HG03469 (cell line): ENCODE results near the gene CYP24A1.

Experiments used
- ATAC-seq: cut with Tn5 transposase; IDR thresholded peaks from one replicate; pipeline ENCODE4 v1.9.1; 2021; ENCODE audit warnings: mild to moderate bottlenecking, moderate library complexity, moderate number of reproducible peaks; ENCODE audit not compliant: unreplicated experiment

The CYP24A1 gene

DNA sequence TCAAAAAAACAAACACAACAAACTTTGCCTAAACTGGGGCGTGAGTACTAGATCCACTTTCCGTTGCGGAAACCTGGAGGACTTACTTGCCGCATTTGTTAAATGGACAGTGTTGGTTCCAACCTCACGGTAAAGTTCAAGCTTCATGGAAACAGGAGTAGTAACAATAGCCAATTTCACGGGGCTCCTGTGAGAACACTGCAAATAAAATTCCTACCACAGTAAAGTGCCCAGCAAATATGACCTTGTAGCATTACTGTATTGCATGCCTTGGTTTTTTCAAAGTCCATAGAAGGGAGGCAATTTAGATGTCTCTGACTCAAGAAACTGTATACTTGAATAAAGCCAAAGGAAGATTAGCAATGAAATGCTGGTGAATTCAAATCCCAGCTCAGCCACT is 3.6 kb upstream of the CYP24A1 start:
- no peak for ATAC-seq

DNA sequence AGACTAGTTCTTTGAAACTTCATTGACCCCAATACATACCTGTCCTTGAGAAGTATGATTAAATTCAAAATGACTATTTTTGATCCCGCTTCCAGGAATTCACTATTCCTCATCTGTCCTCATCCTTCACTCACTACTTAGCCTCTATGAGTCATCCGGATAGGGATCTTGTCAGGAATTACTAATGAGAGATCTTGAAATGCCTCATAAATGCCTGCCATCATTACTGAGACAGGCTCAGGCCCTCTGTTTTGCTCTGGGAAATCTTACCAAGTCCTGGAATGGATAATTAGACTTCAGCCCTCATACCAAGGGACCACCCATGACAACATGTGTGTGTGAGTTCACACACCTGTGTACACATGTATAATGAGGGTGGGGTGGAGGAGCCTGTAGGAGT is 2.8 kb upstream of the CYP24A1 start:
- ATAC-seq, result no peak

DNA sequence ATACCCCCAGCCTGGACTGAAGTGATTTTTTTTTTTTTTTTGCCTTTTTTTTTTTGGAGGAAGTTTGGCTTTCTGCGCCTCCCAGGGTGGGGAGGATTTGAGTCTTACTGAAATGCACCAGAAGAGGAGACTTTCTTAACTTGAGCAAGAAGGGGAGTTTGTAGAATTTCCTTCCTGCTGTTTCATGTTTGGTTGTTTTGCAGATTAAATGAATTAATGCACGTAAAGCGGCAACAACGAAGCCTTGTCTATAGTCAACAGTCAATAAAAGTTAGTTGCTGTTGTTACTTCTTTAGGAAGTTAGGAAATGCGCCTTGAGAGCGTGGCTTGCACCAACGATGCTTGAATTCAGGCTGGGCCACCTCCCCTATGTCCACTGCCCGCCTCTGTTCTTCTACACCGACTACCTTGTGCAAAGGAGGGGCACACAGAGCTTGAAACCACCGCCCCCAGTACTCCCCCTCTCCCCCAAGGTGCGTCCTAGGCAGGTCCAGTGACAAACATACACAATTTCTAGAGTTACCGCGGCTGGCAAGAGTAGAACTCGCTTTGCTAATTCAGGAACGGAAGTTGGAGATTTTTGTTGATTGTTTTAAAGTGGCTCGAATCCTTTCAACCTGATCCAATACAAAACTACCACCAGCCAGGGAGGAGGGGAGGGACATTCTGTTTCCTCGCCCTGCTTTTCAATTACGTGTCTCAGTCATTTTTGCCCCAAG is 830 bp upstream of the CYP24A1 start:
- no peak for ATAC-seq

DNA sequence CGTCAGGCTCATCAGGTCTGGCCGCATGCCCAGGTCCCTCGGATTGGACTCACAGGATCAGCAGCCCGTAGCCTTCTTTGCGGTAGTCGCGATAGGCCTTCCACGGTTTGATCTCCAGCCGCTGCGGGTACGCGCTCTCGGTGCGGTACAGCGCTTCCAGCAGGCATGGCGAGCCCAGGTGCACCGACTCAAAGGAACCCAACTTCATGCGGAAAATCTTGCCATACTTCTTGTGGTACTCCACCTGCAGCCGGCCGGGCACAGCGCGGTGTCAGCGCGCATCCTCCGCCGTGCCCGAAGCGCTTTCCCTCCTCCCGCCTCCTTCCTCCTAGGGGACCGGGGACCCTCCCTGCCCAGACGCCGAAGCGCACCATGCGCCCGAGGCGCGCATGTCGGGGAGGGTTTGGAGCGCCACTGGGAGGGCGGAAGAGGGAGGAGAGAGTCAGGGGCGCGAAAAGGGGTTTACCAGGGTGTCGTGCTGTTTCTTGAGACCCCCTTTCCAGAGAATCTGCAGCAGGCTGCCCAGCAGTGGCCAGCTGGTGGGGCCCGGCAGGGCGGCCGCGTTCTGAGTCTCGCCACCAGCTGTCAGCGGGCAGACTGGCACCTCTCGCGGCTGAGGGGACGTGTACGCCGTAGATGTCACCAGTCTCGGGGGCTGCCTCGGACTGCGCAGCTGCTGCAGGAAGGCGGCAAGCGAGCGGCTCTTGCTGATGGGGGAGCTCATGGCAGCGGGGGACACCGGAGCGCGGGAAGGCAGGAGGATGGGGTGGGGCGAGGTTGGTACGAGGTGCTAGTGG is 732 bp downstream of the CYP24A1 start:
- ATAC-seq, result no peak

DNA sequence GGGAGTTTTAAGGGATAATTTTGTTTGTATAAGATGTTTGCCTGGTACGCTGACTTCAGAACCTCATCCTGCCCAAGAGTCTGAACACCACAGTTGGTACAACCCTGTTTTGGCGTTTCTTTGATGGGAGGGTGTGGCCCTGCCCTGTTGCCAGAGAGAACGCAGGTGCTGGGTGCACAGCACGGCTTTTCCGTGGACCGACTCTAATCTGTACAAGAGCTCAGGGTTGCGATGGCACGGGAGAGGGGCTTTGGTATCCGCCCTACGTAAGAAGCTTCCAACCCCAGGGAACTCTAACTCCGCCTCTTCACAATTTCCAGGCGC is 1.3 kb downstream of the CYP24A1 start:
- ATAC-seq, result no peak

DNA sequence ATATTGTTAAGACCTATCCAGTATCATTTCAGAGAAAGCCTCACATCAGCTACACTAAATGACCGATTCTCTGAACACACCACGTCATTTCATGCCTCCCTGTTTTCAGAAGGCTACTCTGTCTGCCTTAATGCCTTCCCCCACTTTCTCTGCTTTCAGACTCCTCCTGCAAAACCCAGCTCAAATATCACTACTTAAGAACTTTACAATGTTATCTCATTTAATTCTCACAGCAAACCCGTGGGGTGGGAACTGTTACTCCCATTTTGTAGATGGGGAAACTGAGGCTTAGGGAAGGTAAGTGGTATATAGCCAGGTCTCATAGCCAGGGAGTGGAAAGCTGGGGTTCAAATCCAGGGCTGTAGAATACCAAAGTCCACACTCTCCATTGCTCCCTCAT is 2.8 kb downstream of the CYP24A1 start:
- no peak for ATAC-seq

DNA sequence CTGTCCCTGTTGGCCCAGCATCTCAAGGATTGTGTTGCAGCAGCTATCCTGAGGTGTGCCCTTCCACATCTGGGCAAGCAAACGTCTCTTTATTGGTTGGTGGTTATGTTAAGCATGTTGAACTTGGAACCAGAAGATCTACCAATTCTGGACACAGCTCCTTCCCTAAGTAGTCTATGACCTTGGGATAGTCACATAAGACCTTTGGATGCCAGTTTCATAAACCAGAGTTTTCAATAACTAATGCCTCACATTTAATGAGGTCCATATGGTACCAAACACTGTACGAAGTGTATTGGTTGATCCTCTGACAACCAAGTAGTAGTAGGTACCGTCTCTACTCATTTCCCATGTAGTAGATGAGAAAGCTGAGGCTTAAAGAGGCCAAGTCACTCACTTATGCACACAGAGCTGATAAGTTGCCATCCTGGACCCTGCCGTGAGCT is 3.7 kb downstream of the CYP24A1 start:
- ATAC-seq, result no peak

DNA sequence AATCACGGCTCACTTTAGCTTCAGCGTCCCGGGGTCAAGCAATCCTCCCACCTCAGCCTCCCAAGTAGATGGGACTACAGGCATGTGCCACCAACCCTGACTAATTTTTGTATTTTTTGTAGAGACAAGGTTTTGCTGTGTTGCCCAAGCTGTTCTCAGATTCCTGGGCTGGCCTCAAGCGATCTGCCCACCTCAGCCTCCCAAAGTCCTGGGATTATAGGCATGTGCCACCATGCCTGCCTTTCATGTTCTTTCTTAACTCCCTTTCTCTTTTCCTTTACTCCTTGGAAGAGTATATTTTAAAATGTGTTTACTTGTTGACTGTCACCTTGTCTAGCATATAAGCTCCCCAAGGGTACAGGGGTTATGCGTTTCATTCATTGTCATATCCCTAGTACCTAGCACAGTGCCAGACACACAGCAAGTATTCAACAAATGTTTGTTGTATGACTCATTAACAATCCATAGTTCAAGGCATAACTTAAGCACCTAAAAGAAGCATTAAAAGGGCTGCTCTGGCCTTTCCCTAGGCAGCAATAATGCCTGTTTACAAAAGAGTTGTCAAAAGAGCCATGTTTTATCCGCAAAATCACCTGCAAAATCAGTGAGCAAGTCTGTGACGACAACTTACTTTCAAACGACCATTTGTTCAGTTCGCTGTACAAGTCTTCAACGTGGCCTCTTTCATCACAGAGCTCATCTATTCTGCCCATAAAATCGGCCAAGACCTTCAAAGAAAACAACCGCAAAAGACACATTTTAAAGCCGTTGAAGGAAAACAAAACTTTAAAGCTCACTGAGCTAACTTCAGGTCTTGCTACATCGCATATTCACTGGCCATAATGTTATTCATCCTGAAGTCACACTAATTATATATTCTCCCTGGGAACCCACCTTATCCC is 4.6 kb downstream of the CYP24A1 start:
- ATAC-seq, result no peak

DNA sequence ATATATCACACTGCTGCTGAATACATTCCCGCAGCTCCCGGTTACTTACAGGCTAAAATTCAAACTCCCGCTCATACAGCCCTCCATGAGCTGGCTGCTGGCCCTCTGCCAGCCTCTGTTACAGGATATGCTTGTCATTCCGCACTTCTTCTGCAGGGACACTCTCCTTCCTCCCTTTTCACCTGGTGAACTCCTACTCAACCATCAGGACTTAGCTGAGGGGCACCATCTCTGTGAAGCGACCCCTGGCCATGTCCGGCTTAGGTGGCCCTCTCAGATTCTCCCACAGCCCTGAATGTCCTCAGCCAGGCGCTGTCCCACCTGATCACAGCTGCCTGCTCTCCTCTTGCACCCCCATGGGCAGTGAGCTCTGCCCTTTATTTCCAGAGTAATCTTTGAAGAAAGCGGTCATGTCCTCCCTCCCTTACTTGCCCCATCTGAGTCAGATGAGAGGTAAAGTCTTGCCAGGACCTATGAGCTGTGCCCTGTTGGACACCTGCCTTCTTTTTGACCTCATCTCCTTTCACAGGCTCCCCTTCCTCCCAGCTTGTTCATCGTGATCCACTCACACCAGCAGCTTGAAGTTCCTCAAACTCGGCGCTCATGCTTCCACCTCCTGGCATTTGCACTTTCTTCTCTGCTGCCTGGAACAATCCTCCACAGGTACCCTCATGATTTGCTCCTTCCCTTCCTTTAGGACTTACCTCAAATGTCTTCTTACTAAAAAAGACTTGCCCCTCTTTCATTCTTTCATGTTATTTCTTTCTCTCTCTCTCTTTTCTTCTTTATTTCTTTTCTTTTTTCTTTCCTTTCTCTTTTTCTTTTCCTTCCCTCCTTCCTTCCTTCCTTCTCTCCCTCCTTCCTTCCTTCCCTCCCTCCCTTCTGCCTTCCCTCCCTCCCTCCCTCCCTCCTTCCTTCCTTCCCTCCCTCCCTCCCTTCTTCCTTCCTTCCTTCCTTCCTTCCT is 5.6 kb downstream of the CYP24A1 start:
- no peak for ATAC-seq

DNA sequence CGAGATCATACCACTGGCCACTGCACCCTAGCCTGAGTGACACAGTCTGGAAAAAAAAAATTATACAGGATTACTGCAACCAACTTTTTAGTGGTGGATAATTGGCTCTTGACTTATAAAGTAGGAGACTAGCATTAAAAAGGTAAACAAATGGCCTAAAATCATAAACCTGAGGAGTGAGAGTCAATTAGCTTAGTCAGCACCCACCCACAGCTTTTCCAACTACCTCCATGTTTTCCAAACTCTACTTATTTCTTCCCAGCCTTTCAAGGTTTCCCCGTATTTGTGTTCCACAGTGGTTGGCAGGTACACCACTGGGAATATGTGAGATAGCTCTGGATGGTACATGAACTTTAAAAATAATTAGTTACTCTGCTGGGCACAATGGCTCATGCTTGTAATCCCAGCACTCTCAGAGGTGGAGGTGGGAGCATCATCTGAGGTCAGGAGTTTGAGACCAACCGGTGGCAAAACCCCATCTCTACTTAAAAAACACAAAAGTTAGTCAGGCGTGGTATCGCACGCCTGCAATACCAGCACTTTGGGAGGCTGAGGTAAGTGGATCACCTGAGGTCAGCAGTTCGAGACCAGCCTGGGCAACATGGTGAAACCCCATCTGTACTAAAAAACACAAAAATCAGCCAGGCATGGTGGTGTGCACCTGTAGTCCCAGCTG is 6.7 kb downstream of the CYP24A1 start:
- no peak for ATAC-seq

DNA sequence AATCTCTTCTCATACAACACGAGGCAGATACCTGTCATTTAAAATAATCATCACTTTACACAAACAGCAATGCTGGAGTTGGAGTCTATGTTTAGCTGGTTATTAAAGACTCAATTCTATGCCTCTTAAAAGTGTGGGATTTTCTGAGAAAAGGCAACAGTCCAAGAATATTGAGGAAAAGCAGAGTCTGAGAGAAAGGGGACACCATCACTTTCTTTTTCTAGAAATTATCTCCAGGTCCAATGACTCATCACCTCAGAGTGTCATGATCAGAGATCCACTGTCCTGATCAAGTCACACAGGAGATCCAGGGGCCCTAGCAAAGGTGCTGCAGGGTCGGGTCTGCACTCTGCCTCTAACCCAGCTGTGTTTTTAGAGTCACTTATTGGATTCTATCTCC is 8.0 kb downstream of the CYP24A1 start:
- ATAC-seq, result no peak

DNA sequence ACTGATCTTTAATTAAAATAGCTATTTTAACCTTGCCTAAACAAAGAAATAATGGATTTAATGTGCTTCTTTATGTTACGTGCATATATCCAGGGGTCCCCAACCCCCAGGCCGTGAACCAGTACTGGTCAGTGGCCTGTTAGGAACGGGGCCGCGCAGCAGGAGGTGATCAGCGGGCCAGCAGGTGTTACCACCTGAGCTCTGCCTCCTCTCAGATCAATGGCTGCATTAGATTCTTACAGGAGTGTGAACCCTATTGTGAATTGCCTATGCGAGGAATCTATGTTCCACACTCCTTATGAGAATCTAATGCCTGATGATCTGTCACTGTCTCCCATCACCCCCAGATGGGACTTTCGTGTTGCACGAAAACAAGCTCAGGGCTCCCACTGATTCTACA is 8.8 kb downstream of the CYP24A1 start:
- ATAC-seq, result no peak

DNA sequence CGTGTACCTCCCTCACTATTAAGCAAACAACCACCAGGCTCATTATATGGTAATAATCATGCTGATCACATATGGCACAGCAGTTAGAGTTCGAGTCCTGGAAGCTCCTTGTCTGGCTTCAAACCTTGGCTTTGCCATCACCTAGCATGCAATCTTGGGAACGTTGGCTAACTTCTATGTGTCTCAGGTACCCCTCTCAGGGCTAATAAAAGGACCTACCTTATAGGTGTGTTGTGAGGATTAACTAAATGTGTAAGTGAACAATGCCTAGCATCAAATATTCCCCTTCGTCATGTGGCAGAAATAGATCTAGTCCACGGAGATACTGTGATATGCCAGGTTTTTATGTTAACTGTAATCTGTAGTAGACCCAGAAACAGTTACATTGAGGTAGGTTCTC is 10.4 kb downstream of the CYP24A1 start:
- no peak for ATAC-seq

DNA sequence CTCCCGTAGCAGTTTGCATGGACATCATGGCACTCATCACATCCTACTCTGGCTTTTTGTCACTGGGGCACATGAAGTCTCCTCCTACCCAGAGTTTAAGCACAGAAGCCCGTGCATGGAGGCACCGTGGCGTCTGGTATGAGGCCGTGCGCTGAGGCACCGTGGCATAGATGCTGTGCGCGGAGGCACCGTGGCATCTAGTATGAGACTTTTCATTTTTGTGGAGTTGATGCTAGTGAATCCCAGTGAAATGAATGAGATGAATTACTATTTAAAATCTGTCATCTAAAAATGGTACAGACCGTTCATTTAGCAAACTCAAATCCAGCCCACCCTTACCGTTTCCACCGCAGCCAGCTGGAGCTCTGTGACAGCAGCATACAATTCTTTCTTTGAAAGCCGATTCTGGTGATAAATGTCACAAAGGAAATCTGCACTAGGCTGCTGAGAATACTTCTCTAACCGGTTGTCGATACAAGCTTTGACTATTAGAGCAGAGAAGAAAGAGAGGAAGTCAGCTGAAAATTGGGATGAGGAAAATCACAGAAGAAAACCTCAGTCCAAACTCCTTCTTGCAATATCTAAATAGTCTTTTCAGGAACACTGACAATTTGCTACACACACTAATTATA is 11.3 kb downstream of the CYP24A1 start:
- ATAC-seq, result no peak

DNA sequence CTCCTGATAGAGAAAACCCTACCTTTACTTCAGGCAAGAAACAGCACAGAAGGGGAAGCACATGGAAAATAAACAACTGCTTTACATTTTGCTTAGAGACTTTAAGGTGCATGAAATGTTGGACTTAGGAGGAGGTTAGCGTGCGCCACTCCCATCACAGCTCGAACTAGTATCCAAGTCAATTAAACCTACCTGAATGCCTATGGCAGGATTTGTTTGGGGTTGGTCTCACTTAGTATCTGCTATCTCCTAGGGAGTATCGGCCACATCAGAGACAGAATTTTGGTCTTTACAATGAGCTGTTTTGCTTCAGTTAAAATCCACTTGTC is 12.0 kb downstream of the CYP24A1 start:
- no peak for ATAC-seq

DNA sequence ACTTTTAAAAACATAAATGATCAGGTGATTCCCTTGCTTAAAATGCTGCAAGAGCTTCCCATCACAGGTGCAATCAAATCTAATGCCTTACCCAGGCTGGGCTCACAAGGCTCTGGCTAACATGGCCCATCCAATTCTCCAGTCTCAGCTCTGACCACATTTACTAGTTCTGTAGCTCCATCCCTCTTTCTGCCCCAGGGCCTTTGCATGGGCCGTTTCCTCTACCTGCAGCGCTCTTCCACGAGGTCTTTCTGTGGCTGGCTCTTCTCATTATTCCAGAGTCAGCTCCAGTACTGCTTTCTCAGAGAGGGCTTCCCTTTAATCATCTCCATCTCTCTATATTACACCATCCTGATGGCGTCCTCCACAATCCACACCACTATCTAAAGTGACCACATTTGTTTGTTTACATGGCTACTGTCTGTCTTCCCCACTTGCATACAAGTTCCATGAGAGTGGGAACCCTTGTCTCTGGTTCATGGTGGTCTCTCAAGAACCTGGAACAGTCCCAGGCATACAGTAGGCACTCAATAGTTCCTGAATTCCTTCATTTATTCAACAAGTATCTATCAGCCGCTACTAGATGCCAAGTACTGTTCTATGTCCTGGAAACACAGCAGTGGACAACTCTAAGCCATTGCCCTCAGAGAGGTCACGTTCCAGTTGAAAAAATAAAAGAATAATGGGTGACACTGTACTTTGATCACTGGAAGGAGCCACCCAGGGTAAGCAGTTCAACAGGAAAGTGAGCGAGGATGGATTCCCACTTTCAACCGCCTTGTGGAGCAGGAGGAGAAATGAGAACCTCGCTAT is 12.6 kb downstream of the CYP24A1 start:
- no peak for ATAC-seq

DNA sequence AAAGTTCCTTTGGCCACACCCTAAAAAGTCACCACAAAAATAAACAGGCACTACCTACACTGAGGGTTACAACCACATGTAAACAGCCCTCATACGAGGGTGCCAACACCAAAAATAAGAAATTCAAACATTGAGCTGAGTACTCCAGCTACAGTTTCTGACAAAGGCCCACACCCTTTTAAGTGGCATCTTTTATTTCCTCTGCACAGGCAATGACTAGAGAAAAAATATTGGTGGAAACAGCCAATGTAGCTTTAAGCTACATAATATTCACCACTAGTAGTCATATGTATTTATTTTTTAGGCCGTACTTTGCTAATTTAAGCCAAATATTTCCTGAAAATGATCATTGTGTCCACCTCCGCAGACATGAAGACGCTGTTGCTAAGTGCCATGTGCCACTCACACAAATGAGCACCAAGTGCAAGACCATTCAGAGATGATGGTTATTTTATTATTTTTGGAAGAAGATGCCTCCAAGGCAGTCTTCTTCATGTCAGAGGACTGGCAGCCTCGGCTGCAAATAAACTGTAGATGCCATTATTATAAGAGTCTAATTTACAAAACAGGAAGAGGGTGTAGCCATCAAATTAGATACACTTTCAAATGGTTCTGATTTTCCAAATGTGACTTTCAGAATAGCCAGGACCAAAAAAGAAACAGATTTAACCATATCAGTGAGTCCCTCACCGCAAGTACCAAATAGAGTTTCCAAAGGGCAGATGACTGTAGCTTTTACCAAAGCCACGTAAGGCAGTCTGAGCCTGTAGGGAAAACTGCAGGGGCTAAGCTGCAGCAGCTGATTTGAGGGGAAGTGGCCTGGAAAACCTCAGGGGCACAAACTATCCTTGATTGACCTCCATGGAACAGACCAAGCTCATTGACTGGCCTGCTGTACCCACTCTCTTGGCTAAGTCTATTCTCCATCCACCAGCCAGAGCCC is 13.4 kb downstream of the CYP24A1 start:
- ATAC-seq, result no peak
